ENCODE results near the gene RAB5B. TPM values are rescaled to one million over a fixed set of nuclear protein-coding genes. Genes with fewer than 3 reads are reported as not detected.

The RAB5B gene
- total and polyA plus RNA-seq, 2 donors (not counting 3 experiments of a cell fraction or from before 2014, with no cell fraction given) = 103 to 105 TPM

- Histone ChIP-seq H3K4me3 (replicated peaks in 1 of 3; ENCODE audit: insufficient read depth in 1 of 3, low read depth in 1 of 3, low read length in 3 of 3) (peak overlapping the region; percentile 22 to 79 (median 46)), H3K9me3 (replicated peaks; ENCODE audit: control insufficient read depth, insufficient read depth, low read length) (no peaks in the 10 kb centered on the region), H3K36me3 (ENCODE audit: control insufficient read depth in 2 of 2, extremely low read depth in 1 of 2, insufficient read depth in 2 of 2, low read length in 2 of 2) (peaks cover 1 to 3% of the 10 kb centered on the region in 2 experiments), H3K27me3 (ENCODE audit: control insufficient read depth in 2 of 2, insufficient read depth in 2 of 2, low read length in 2 of 2) (no peaks in the 10 kb centered on the region), H3K27ac (ENCODE audit: insufficient read depth, low read depth, low read length) (peak overlapping the region; percentile 78), H3K9me1 (replicated peaks; ENCODE audit: control insufficient read depth, extremely low read depth, insufficient read depth, low read length) (no peaks in the 10 kb centered on the region), H4K20me1 (replicated peaks; ENCODE audit: control insufficient read depth, extremely low read depth, insufficient read depth, low read length) (no peaks in the 10 kb centered on the region), H3K79me2 (ENCODE audit: control insufficient read depth, insufficient read depth, low read length) (peaks cover 38% of the 10 kb centered on the region), H3K4me2 (ENCODE audit: insufficient read depth, low read length) (peak overlapping the region; percentile 81), H3K4me1 (ENCODE audit: control insufficient read depth, extremely low read depth, insufficient read depth, low read length) (peaks cover 27% of the 10 kb centered on the region), H3K9ac (replicated peaks; ENCODE audit: extremely low read depth, insufficient read depth, low read length) (peak overlapping the region; percentile 72), H2AFZ (ENCODE audit: low read depth, low read length) (peak overlapping the region; percentile 39)
- TSS peak; percentile 93 for BruUV-seq (replicated peaks)
- CTCF ChIA-PET = interaction anchor here (0.6 to 3.0 kb wide), 12 partner anchors 13 to 235 kb away, joined by 3 to 34 read pairs (median 5); partner anchors contain the start of genes DGKA, DNAJC14, PA2G4 and SUOX
- TF ChIP-seq POLR2A (IDR thresholded peaks at IDR 0.05; ENCODE audit: low read depth, low read length) = peak; percentile 42
- no peak for TF ChIP-seq GATA2 (IDR thresholded peaks at IDR 0.05; ENCODE audit: insufficient read depth, insufficient read length, low read depth, low read length)
- FAIRE-seq (no peak), DNase-seq (ENCODE audit: low read depth, low spot score) (no peak)
- dilution Hi-C loops (cut with MboI; ENCODE audit: extremely low pct_ligation_motif_present, low sequenced_read_pairs) = no loop called here
- POLR2A ChIA-PET = interaction anchor here (0.7 to 1.6 kb wide), 14 partner anchors 10 to 244 kb away, joined by 3 to 18 read pairs (median 4); partner anchors contain the start of genes CD63, DNAJC14, PA2G4 and SUOX
- intact Hi-C loops (cut with micrococcal nuclease) = loop anchor here (1.0 to 2.0 kb wide), 4 partner anchors 40 to 156 kb away; partner anchors contain the start of genes DNAJC14 and SARNP
Measured at GRCh38 chr12:55972911-55973598, 823 bp upstream of the RAB5B start.

- no peak for TF ChIP-seq GATA2 (IDR thresholded peaks at IDR 0.05; ENCODE audit: insufficient read depth, insufficient read length, low read depth, low read length)
- TF ChIP-seq JUN (IDR thresholded peaks at IDR 0.05; ENCODE audit: borderline replicate concordance, insufficient read depth, insufficient read length, low read depth) = no peak
- no peak for TF ChIP-seq CTCF (IDR thresholded peaks at IDR 0.05; ENCODE audit: extremely low read depth in 1 of 2, insufficient read depth in 1 of 2, low read depth in 1 of 2, low read length in 2 of 2)
- TF ChIP-seq MAX (IDR thresholded peaks at IDR 0.05; ENCODE audit: insufficient read depth, insufficient read length) = no peak
- TF ChIP-seq POLR2AphosphoS5 (IDR thresholded peaks at IDR 0.05; ENCODE audit: insufficient read depth, low read depth, low read length) = no peak
- TF ChIP-seq EZH2 (IDR thresholded peaks at IDR 0.05; ENCODE audit: borderline replicate concordance, low read depth, low read length, severe bottlenecking) = no peak
- no peaks in the 10 kb centered on the region for H3K9me1 ChIP-seq (replicated peaks; ENCODE audit: control insufficient read depth, extremely low read depth, insufficient read depth, low read length)
- H2AFZ ChIP-seq (ENCODE audit: low read depth, low read length) = peak overlapping the region; percentile 67
- H3K27ac ChIP-seq (ENCODE audit: insufficient read depth, low read depth, low read length) = peak overlapping the region; percentile 81
- intact Hi-C loops (cut with micrococcal nuclease) (no loop called here), dilution Hi-C loops (cut with MboI; ENCODE audit: extremely low pct_ligation_motif_present, low sequenced_read_pairs) (no loop called here)
- peak; percentile 47 for DNase-seq (ENCODE audit: low read depth, low spot score)
- H3K27me3 ChIP-seq (ENCODE audit: control insufficient read depth in 2 of 2, insufficient read depth in 2 of 2, low read length in 2 of 2) = no peaks in the 10 kb centered on the region
- peak overlapping the region; percentile 93 for H3K9ac ChIP-seq (replicated peaks; ENCODE audit: extremely low read depth, insufficient read depth, low read length)
- H4K20me1 ChIP-seq (replicated peaks; ENCODE audit: control insufficient read depth, extremely low read depth, insufficient read depth, low read length) = no peaks in the 10 kb centered on the region
- ChIA-PET POLR2A (interaction anchor here (1.1 to 1.9 kb wide), 11 partner anchors 9 to 245 kb away, joined by 3 to 18 read pairs (median 4); partner anchors contain the start of genes CD63, DNAJC14, PA2G4 and SUOX), CTCF (interaction anchor here (0.7 to 3.0 kb wide), 15 partner anchors 10 to 1485 kb away, joined by 3 to 34 read pairs (median 4); partner anchors contain the start of genes DGKA, DNAJC14, GLI1 and PA2G4)
- no peaks in the 10 kb centered on the region for H3K9me3 ChIP-seq (replicated peaks; ENCODE audit: control insufficient read depth, insufficient read depth, low read length)
- peak overlapping the region; percentile 94 for H3K4me2 ChIP-seq (ENCODE audit: insufficient read depth, low read length)
- H3K4me1 ChIP-seq (ENCODE audit: control insufficient read depth, extremely low read depth, insufficient read depth, low read length) = peaks cover 27% of the 10 kb centered on the region
- peaks cover 0 to 1% of the 10 kb centered on the region in 2 experiments for H3K36me3 ChIP-seq (ENCODE audit: control insufficient read depth in 2 of 2, extremely low read depth in 1 of 2, insufficient read depth in 2 of 2, low read length in 2 of 2)
- peaks cover 44% of the 10 kb centered on the region for H3K79me2 ChIP-seq (ENCODE audit: control insufficient read depth, insufficient read depth, low read length)
- no peak for FAIRE-seq
- peak overlapping the region; percentile 87 to 93 (median 92) for H3K4me3 ChIP-seq (replicated peaks in 1 of 3; ENCODE audit: insufficient read depth in 1 of 3, low read depth in 1 of 3, low read length in 3 of 3)
- BruUV-seq (replicated peaks) = no TSS peak
Measured at GRCh38 chr12:55974308-55974730, 441 bp downstream of the RAB5B start.

Data from endothelial cell of umbilical vein (primary cell).